Endodermal cell (in vitro differentiated cells): ENCODE data around the gene CDH13. TPM values are rescaled to one million over a fixed set of nuclear protein-coding genes. Genes with fewer than 3 reads are reported as not detected.

Experiments
- DNase-seq: peaks from one replicate; pipeline ENCODE4 v3.0.0-alpha.2; 2017
- H3K27ac ChIP-seq: 2 replicates; pipeline ENCODE4 v1.5.1; 2013; ENCODE audit warnings: mild to moderate bottlenecking, low read depth, low read length, moderate library complexity
- H3K27me3 ChIP-seq: 2 replicates; pipeline ENCODE4 v1.6.1; 2013; ENCODE audit warnings: mild to moderate bottlenecking, low read length, moderate library complexity; ENCODE audit not compliant: insufficient read depth, control insufficient read depth, poor library complexity, severe bottlenecking
- H3K36me3 ChIP-seq: 2 replicates; pipeline ENCODE4 v1.7.0; 2013; ENCODE audit warnings: mild to moderate bottlenecking, low read length, moderate library complexity; ENCODE audit not compliant: control insufficient read depth, insufficient read depth
- H3K4me1 ChIP-seq: one replicate; pipeline ENCODE4 v1.7.0; 2013; ENCODE audit warnings: low read length; ENCODE audit not compliant: control insufficient read depth, insufficient read depth
- H3K4me3 ChIP-seq: 2 replicates; pipeline ENCODE4 v1.5.1; 2013; ENCODE audit warnings: mild to moderate bottlenecking, low read length, moderate library complexity
- H3K9ac ChIP-seq: 2 replicates; pipeline ENCODE4 v1.6.1; 2013; ENCODE audit warnings: mild to moderate bottlenecking, low read length, moderate library complexity; ENCODE audit not compliant: poor library complexity, severe bottlenecking; ENCODE audit errors: extremely low read depth
- H3K9me3 ChIP-seq: 2 replicates; pipeline ENCODE4 v1.6.1; 2013; ENCODE audit warnings: mild to moderate bottlenecking, low read length, moderate library complexity; ENCODE audit not compliant: control insufficient read depth
- H3K27ac Mint-ChIP-seq: 2 replicates; pipeline ENCODE4 v1.8.0; 2020; ENCODE audit warnings: mixed read lengths
- H3K27me3 Mint-ChIP-seq: 2 replicates; pipeline ENCODE4 v1.8.0; 2021; ENCODE audit warnings: mild to moderate bottlenecking, mixed read lengths; ENCODE audit not compliant: insufficient read depth
- H3K36me3 Mint-ChIP-seq: 2 replicates; pipeline ENCODE4 v1.8.0; 2020; ENCODE audit warnings: low read depth, mixed read lengths
- H3K4me1 Mint-ChIP-seq: 2 replicates; pipeline ENCODE4 v1.8.0; 2020; ENCODE audit warnings: mixed read lengths
- H3K4me3 Mint-ChIP-seq: 2 replicates; pipeline ENCODE4 v1.8.0; 2020; ENCODE audit warnings: mild to moderate bottlenecking, moderate library complexity, mixed read lengths
- H3K9me3 Mint-ChIP-seq: 2 replicates; pipeline ENCODE4 v1.8.0; 2020; ENCODE audit warnings: mild to moderate bottlenecking, mixed read lengths
- CTCF ChIP-seq: fragments of 200-600 bp; sonication (generic); conservative IDR thresholded peaks from 2 replicates; pipeline ENCODE4 v1.5.0; 2021; ENCODE audit warnings: antibody characterized with exemption, mild to moderate bottlenecking
- WGBS, 2 experiments: methylation state at CpG; one replicate each; pipeline versions ENCODE4 v1.1.5 to v1.1.7; 2013; ENCODE audit warnings: missing lambda C conversion rate in 2 of 2, mixed read lengths in 1 of 2; ENCODE audit not compliant: insufficient coverage in 1 of 2, insufficient read length in 1 of 2; 5-methylcytosine and 5-hydroxymethylcytosine counted together
- total RNA-seq, 2 donors: library from RNA; stranded (reverse); fragmentation: NEBNext Ultra II Directional in 1 of 2; extraction: Animal tissue kit (Norgen Biotek cat#: 25700) in 1 of 2; gene quantifications; 2 replicates in 1 of 2; 3 replicates in 1 of 2; pipeline ENCODE4 v1.2.1, GENCODE V29; 2021

The CDH13 gene
- total RNA-seq, 2 donors from 2014 or later, result 0.86 to 1.8 TPM

DNA sequence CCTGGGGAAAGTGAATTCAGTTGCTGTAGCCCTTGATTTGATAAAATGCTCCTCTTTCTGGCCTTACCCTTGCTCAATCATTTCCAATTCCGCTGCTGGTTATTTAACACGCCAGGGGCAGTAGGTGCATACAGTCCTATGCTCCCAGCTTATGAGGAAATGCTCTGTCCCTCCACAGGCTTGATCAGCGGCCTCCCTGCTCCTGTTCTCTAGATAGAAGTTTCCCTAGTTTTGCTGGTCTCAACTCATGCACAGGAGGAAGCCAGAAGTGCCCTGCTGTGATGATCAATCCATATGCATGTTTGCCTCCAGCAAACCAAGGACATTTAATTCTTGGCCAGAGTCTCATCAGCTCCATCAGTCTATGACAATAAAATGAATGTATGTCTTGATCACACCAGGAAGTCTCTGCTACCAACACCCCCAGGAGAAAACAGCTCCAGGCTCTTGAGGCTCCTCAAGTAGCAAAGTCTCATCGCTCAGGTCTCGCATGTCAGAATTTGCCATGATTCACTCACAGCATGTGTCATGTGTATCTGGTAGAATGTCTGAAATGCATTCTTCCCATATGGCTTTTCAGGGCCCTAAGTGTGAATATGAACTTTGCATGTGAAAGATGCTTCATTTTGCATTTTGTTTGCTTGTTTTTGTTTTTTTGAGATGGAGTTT lies 208.9 kb downstream of the CDH13 start:
- WGBS, 2 experiments, result 78 to 92% methylated on average over 2 to 5 of the region's 5 CpGs
- Histone ChIP-seq H3K4me3 (no peak overlapping the region), H3K4me1 (peaks cover 21% of the 10 kb centered on the region), H3K9ac (no peak overlapping the region), H3K9me3 (peaks cover 15% of the 10 kb centered on the region), H3K27me3 (no peaks in the 10 kb centered on the region), H3K36me3 (no peaks in the 10 kb centered on the region), H3K27ac (no peak overlapping the region)
- Mint-ChIP-seq H3K27ac (no peak overlapping the region), H3K36me3 (no peaks in the 10 kb centered on the region), H3K4me3 (no peak overlapping the region), H3K9me3 (peaks cover 15% of the 10 kb centered on the region), H3K27me3 (peaks cover under 1% of the 10 kb centered on the region), H3K4me1 (peaks cover 40% of the 10 kb centered on the region)
- DNase-seq, result peak; percentile 65
- TF ChIP-seq CTCF, result no peak

DNA sequence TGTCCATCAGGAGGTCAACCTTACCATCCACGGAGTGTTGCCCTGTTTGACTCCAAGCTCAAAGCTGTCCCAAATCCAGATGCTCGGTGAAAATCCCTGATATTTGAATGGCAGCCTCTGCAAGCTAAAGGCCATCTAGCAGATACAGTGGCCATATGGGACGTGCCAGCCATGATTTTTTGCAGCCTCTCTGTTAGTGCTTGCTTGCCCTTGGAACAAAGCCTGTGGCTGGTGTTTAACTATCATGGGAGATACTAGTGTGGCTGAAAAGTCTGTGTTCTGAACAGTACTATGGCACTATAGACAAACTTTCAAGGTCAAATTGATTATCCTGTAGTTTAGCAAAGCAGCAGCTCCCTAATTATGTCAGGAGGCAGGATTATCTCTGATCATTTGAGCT lies 214.3 kb downstream of the CDH13 start:
- no peak overlapping the region for H3K9ac ChIP-seq
- H3K27ac Mint-ChIP-seq, result no peak overlapping the region
- WGBS, 2 experiments, result 89 to 90% methylated on average over 3 of the region's 3 CpGs

GRCh38 chr16:82843606-82844271 lies 217.0 kb downstream of the CDH13 start:
- H3K4me1 Mint-ChIP-seq, result peaks cover 9% of the 10 kb centered on the region
- Histone ChIP-seq H3K4me3 (no peak overlapping the region), H3K9ac (no peak overlapping the region), H3K27ac (no peak overlapping the region), H3K4me1 (no peaks in the 10 kb centered on the region), H3K9me3 (peaks cover 41% of the 10 kb centered on the region), H3K27me3 (no peaks in the 10 kb centered on the region), H3K36me3 (no peaks in the 10 kb centered on the region)
- H3K4me3 Mint-ChIP-seq, result no peak overlapping the region
- no peak overlapping the region for H3K27ac Mint-ChIP-seq
- peaks cover 4% of the 10 kb centered on the region for H3K36me3 Mint-ChIP-seq
- no peak for TF ChIP-seq CTCF
- H3K9me3 Mint-ChIP-seq, result peaks cover 43% of the 10 kb centered on the region
- peaks cover 2% of the 10 kb centered on the region for H3K27me3 Mint-ChIP-seq
- no peak for DNase-seq
- 86 to 94% methylated on average over 2 to 5 of the region's 5 CpGs for WGBS, 2 experiments

More for the DNA sequence above, 214.3 kb downstream of the CDH13 start:
- peaks cover 6% of the 10 kb centered on the region for H3K4me1 Mint-ChIP-seq
- no peak for DNase-seq
- no peak for TF ChIP-seq CTCF
- Histone ChIP-seq H3K9me3 (peaks cover 38% of the 10 kb centered on the region), H3K4me3 (no peak overlapping the region), H3K27ac (no peak overlapping the region), H3K4me1 (no peaks in the 10 kb centered on the region), H3K27me3 (no peaks in the 10 kb centered on the region), H3K36me3 (no peaks in the 10 kb centered on the region)
- peaks cover 2% of the 10 kb centered on the region for H3K27me3 Mint-ChIP-seq
- peaks cover 43% of the 10 kb centered on the region for H3K9me3 Mint-ChIP-seq
- no peak overlapping the region for H3K4me3 Mint-ChIP-seq
- peaks cover 4% of the 10 kb centered on the region for H3K36me3 Mint-ChIP-seq
